ENCODE results near the gene UBXN7. TPM values are rescaled to one million over a fixed set of nuclear protein-coding genes. Genes with fewer than 3 reads are reported as not detected.
"Not testable (repeated sequence)": the region's sequence is repeated elsewhere in the genome, so short reads cannot be mapped to it uniquely, and the experiment has no call there.

The UBXN7 gene
- total RNA-seq, 8 experiments from 2014 or later: 19.8 to 34.2 (median 25.6) TPM

- no peak for ATAC-seq (replicated peaks in 6 of 8)
- Histone ChIP-seq H3K4me1 (replicated peaks in 1 of 2) (no peaks in the 10 kb centered on the region), H3K27ac (no peak overlapping the region), H3K4me3 (no peak overlapping the region)
- in situ Hi-C loops (cut with MboI; ENCODE audit: low pct_unique_long_range_greater_than_20kb in 2 of 9, low sequenced_read_pairs in 9 of 9, unreplicated experiment in 9 of 9): loop anchor here in 1 of 9 experiments (25.0 kb wide), 1 partner anchor 178 kb away; no protein-coding TSS in a partner anchor
- WGBS, 10 experiments: 0 to 100% (median 63%) methylated on average over 1 to 3 of the region's 3 CpGs; no CpG with 5 or more reads in 2 of the 10 experiments
Measured at GRCh38 chr3:196440696-196441095, 8.5 kb upstream of the UBXN7 start.

GRCh38 chr3:196440041-196440537, 7.9 kb upstream of the UBXN7 start:
- 42 to 100% (median 80%) methylated on average over 1 to 5 of the region's 6 CpGs for WGBS, 10 experiments
- in situ Hi-C loops (cut with MboI; ENCODE audit: low pct_unique_long_range_greater_than_20kb in 2 of 9, low sequenced_read_pairs in 9 of 9, unreplicated experiment in 9 of 9): loop anchor here in 1 of 9 experiments (25.0 kb wide), 1 partner anchor 178 kb away; no protein-coding TSS in a partner anchor
- ATAC-seq (replicated peaks in 6 of 8): peak in 2 of 8 experiments; percentile 74 to 89
- Histone ChIP-seq H3K4me1 (replicated peaks in 1 of 2) (no peaks in the 10 kb centered on the region), H3K4me3 (no peak overlapping the region), H3K27ac (no peak overlapping the region)

GRCh38 chr3:196431181-196432136, 768 bp downstream of the UBXN7 start:
- peak overlapping the region; percentile 90 to 95 for H3K27ac ChIP-seq
- H3K4me1 ChIP-seq (replicated peaks in 1 of 2): peaks cover 0 to 4% of the 10 kb centered on the region in 2 donors
- H3K4me3 ChIP-seq: peak overlapping the region; percentile 65 to 93 (median 88)
- in situ Hi-C loops (cut with MboI; ENCODE audit: low pct_unique_long_range_greater_than_20kb in 2 of 9, low sequenced_read_pairs in 9 of 9, unreplicated experiment in 9 of 9): loop anchor here in 1 of 9 experiments (25.0 kb wide), 1 partner anchor 169 kb away; no protein-coding TSS in a partner anchor
- ATAC-seq (replicated peaks in 6 of 8): peak; percentile 31 to 50 (median 44)
- 0 to 19% (median 1%) methylated on average over 1 to 12 of the region's 50 CpGs for WGBS, 10 experiments

GRCh38 chr3:196428041-196428440, 4.2 kb downstream of the UBXN7 start:
- no peak overlapping the region for H3K27ac ChIP-seq
- H3K4me1 ChIP-seq (replicated peaks in 1 of 2): peaks cover 0 to 4% of the 10 kb centered on the region in 2 donors
- in situ Hi-C loops (cut with MboI; ENCODE audit: low pct_unique_long_range_greater_than_20kb in 2 of 9, low sequenced_read_pairs in 9 of 9, unreplicated experiment in 9 of 9): loop anchor here in 1 of 9 experiments (25.0 kb wide), 1 partner anchor 166 kb away; no protein-coding TSS in a partner anchor
- ATAC-seq (replicated peaks in 6 of 8): no peak
- H3K4me3 ChIP-seq: no peak overlapping the region
- 77 to 100% (median 96%) methylated on average over 1 to 6 of the region's 6 CpGs for WGBS, 10 experiments

- H3K4me1 ChIP-seq (replicated peaks in 1 of 2); H3K27ac ChIP-seq; in situ Hi-C loops (cut with MboI; ENCODE audit: low pct_unique_long_range_greater_than_20kb in 2 of 9, low sequenced_read_pairs in 9 of 9, unreplicated experiment in 9 of 9); H3K4me3 ChIP-seq; ATAC-seq (replicated peaks in 6 of 8): not testable (repeated sequence)
- WGBS, 10 experiments: 60 to 100% (median 99%) methylated on average over 1 to 5 of the region's 6 CpGs; no CpG with 5 or more reads in 2 of the 10 experiments
Measured at GRCh38 chr3:196424421-196424820, 7.8 kb downstream of the UBXN7 start.

GRCh38 chr3:196423044-196423781, 9.0 kb downstream of the UBXN7 start:
- 33 to 96% (median 87%) methylated on average over 1 to 4 of the region's 10 CpGs; no CpG with 5 or more reads in 4 of the 10 experiments for WGBS, 10 experiments
- H3K27ac ChIP-seq: no peak overlapping the region
- peak in 5 of 8 experiments; percentile 21 to 84 (median 31) for ATAC-seq (replicated peaks in 6 of 8)
- no peaks in the 10 kb centered on the region for H3K4me1 ChIP-seq (replicated peaks in 1 of 2)
- H3K4me3 ChIP-seq: no peak overlapping the region
- in situ Hi-C loops (cut with MboI; ENCODE audit: low pct_unique_long_range_greater_than_20kb in 2 of 9, low sequenced_read_pairs in 9 of 9, unreplicated experiment in 9 of 9): no loop called here

- in situ Hi-C loops (cut with MboI; ENCODE audit: low pct_unique_long_range_greater_than_20kb in 2 of 9, low sequenced_read_pairs in 9 of 9, unreplicated experiment in 9 of 9); H3K4me3 ChIP-seq; H3K27ac ChIP-seq; ATAC-seq (replicated peaks in 6 of 8); H3K4me1 ChIP-seq (replicated peaks in 1 of 2): not testable (repeated sequence)
- WGBS, 10 experiments: 80 to 100% (median 91%) methylated on average over 1 to 5 of the region's 5 CpGs; no CpG with 5 or more reads in 4 of the 10 experiments
Measured at GRCh38 chr3:196421668-196422067, 10.6 kb downstream of the UBXN7 start.

GRCh38 chr3:196419386-196419785, 12.8 kb downstream of the UBXN7 start:
- Histone ChIP-seq H3K4me3 (no peak overlapping the region), H3K4me1 (replicated peaks in 1 of 2) (no peaks in the 10 kb centered on the region), H3K27ac (no peak overlapping the region)
- no peak for ATAC-seq (replicated peaks in 6 of 8)
- in situ Hi-C loops (cut with MboI; ENCODE audit: low pct_unique_long_range_greater_than_20kb in 2 of 9, low sequenced_read_pairs in 9 of 9, unreplicated experiment in 9 of 9): no loop called here
- 86 to 97% (median 91%) methylated on average over 2 to 6 of the region's 6 CpGs; no CpG with 5 or more reads in 1 of the 10 experiments for WGBS, 10 experiments

GRCh38 chr3:196418601-196419000, 13.6 kb downstream of the UBXN7 start:
- H3K4me3 ChIP-seq: no peak overlapping the region
- ATAC-seq (replicated peaks in 6 of 8): no peak
- no peak overlapping the region for H3K27ac ChIP-seq
- WGBS, 10 experiments: 87 to 100% (median 97%) methylated on average over 1 to 6 of the region's 6 CpGs; no CpG with 5 or more reads in 2 of the 10 experiments
- no peaks in the 10 kb centered on the region for H3K4me1 ChIP-seq (replicated peaks in 1 of 2)
- in situ Hi-C loops (cut with MboI; ENCODE audit: low pct_unique_long_range_greater_than_20kb in 2 of 9, low sequenced_read_pairs in 9 of 9, unreplicated experiment in 9 of 9): no loop called here

- in situ Hi-C loops (cut with MboI; ENCODE audit: low pct_unique_long_range_greater_than_20kb in 2 of 9, low sequenced_read_pairs in 9 of 9, unreplicated experiment in 9 of 9): no loop called here
- Histone ChIP-seq H3K4me3 (no peak overlapping the region), H3K4me1 (replicated peaks in 1 of 2) (no peaks in the 10 kb centered on the region), H3K27ac (no peak overlapping the region)
- 33 to 100% (median 100%) methylated on average over 1 to 3 of the region's 3 CpGs; no CpG with 5 or more reads in 1 of the 10 experiments for WGBS, 10 experiments
- ATAC-seq (replicated peaks in 6 of 8): no peak
Measured at GRCh38 chr3:196414469-196414868, 17.8 kb downstream of the UBXN7 start.

GRCh38 chr3:196412704-196413103, 19.5 kb downstream of the UBXN7 start:
- H3K27ac ChIP-seq: no peak overlapping the region
- 63 to 100% (median 92%) methylated on average over 2 to 5 of the region's 5 CpGs for WGBS, 10 experiments
- no peaks in the 10 kb centered on the region for H3K4me1 ChIP-seq (replicated peaks in 1 of 2)
- no peak for ATAC-seq (replicated peaks in 6 of 8)
- in situ Hi-C loops (cut with MboI; ENCODE audit: low pct_unique_long_range_greater_than_20kb in 2 of 9, low sequenced_read_pairs in 9 of 9, unreplicated experiment in 9 of 9): no loop called here
- no peak overlapping the region for H3K4me3 ChIP-seq

GRCh38 chr3:196409409-196409808, 22.8 kb downstream of the UBXN7 start:
- in situ Hi-C loops (cut with MboI; ENCODE audit: low pct_unique_long_range_greater_than_20kb in 2 of 9, low sequenced_read_pairs in 9 of 9, unreplicated experiment in 9 of 9): no loop called here
- 100% methylated on average over 1 of the region's 1 CpG; no CpG with 5 or more reads in 6 of the 10 experiments for WGBS, 10 experiments
- H3K27ac ChIP-seq: no peak overlapping the region
- H3K4me1 ChIP-seq (replicated peaks in 1 of 2): no peaks in the 10 kb centered on the region
- H3K4me3 ChIP-seq: no peak overlapping the region
- no peak for ATAC-seq (replicated peaks in 6 of 8)
